H1 (cell line): ENCODE data around the gene SUMF1. TPM values are rescaled to one million over a fixed set of nuclear protein-coding genes. Genes with fewer than 3 reads are reported as not detected.

Experiments used
- CTCF ChIA-PET: fragments of 300-600 bp; sonication (Branson Sonifier 250); formaldehyde crosslinking; loops from one replicate; lab custom pipeline; 2021; ENCODE audit not compliant: partially characterized antibody; lab: Charles Lee
- POLR2A ChIA-PET: fragments of 300-600 bp; sonication (Branson Sonifier 250); formaldehyde crosslinking; loops from one replicate; lab custom pipeline; 2021; ENCODE audit warnings: inconsistent platforms; ENCODE audit not compliant: partially characterized antibody; lab: Charles Lee
- DNase-seq, 2 experiments: peaks; one replicate each; pipeline versions ENCODE4 v3.0.0 to v3.0.0-alpha.2; 2010 to 2022; ENCODE audit warnings: low spot score in 2 of 2, low read depth in 1 of 2, mixed read lengths in 1 of 2
- FAIRE-seq: peaks from 2 replicates; lab custom pipeline; 2011; peaks lifted over from hg19 to GRCh38; lab: Jason Lieb, UNC
- H2AFZ ChIP-seq: 2 replicates; pipeline ENCODE4 v1.8.1; 2012; ENCODE audit warnings: low read length, inconsistent platforms
- H2AK5ac ChIP-seq: 2 replicates; pipeline ENCODE4 v1.6.1; 2013; ENCODE audit warnings: low read depth, low read length
- H2BK120ac ChIP-seq: replicated peaks from 2 replicates; pipeline ENCODE3; 2013; ENCODE audit warnings: low read depth, low read length, inconsistent platforms
- H2BK12ac ChIP-seq: 2 replicates; pipeline ENCODE4 v1.6.1; 2013; ENCODE audit warnings: low read depth, low read length
- H2BK15ac ChIP-seq: 2 replicates; pipeline ENCODE4 v1.6.1; 2013; ENCODE audit warnings: low read length
- H2BK20ac ChIP-seq: 2 replicates; pipeline ENCODE4 v1.6.1; 2013; ENCODE audit warnings: low read length
- H2BK5ac ChIP-seq: 2 replicates; pipeline ENCODE4 v1.6.1; 2013; ENCODE audit warnings: low read depth, low read length
- H3K14ac ChIP-seq: 2 replicates; pipeline ENCODE4 v1.6.1; 2013; ENCODE audit warnings: inconsistent platforms; ENCODE audit not compliant: insufficient read length
- H3K18ac ChIP-seq: 2 replicates; pipeline ENCODE4 v1.6.1; 2013; ENCODE audit warnings: low read length; ENCODE audit errors: extremely low read depth
- H3K23ac ChIP-seq: 2 replicates; pipeline ENCODE4 v1.6.1; 2013; ENCODE audit warnings: inconsistent platforms; ENCODE audit not compliant: insufficient read length
- H3K23me2 ChIP-seq: 2 replicates; pipeline ENCODE4 v1.6.1; 2013; ENCODE audit warnings: low read depth, low read length
- H3K27ac ChIP-seq: 2 replicates; pipeline ENCODE4 v1.6.1; 2011; ENCODE audit warnings: low read depth, low read length, inconsistent platforms
- H3K27me3 ChIP-seq, 4 experiments: replicated peaks in 1 of 4; 1 replicate in 1 of 4; 2 replicates in 3 of 4; pipeline versions ENCODE4 v1.6.1 to v1.8.1; 2011 to 2013; ENCODE audit warnings: low read length in 3 of 4, mild to moderate bottlenecking in 3 of 4, inconsistent platforms in 2 of 4, mixed read lengths in 2 of 4, moderate library complexity in 1 of 4; ENCODE audit not compliant: control insufficient read depth in 3 of 4, insufficient read depth in 3 of 4; ENCODE audit errors: extremely low read depth in 1 of 4
- H3K36me3 ChIP-seq, 4 experiments: 2 replicates each; pipeline versions ENCODE4 v1.6.1 to v1.8.1; 2011 to 2013; ENCODE audit warnings: mild to moderate bottlenecking in 4 of 4, low read length in 3 of 4, moderate library complexity in 2 of 4, control low read depth in 1 of 4, inconsistent platforms in 1 of 4; ENCODE audit not compliant: insufficient read depth in 4 of 4, control insufficient read depth in 2 of 4
- H3K4ac ChIP-seq: replicated peaks from 2 replicates; pipeline ENCODE3; 2013; ENCODE audit warnings: low read length, low read depth, mixed read lengths, inconsistent platforms; ENCODE audit not compliant: insufficient read length
- H3K4me1 ChIP-seq, 4 experiments: replicated peaks in 1 of 4; 1 replicate in 1 of 4; 2 replicates in 3 of 4; pipeline versions ENCODE4 v1.6.1 to v1.8.1; 2011 to 2013; ENCODE audit warnings: low read length in 3 of 4, inconsistent platforms in 2 of 4, mixed read lengths in 1 of 4; ENCODE audit not compliant: insufficient read depth in 4 of 4, control insufficient read depth in 3 of 4
- H3K4me2 ChIP-seq, 2 experiments: 2 replicates each; pipeline versions ENCODE4 v1.6.1 to v1.8.1; 2011 to 2013; ENCODE audit warnings: low read depth in 2 of 2, low read length in 2 of 2, control low read depth in 1 of 2, inconsistent platforms in 1 of 2, mild to moderate bottlenecking in 1 of 2; ENCODE audit not compliant: insufficient read depth in 1 of 2
- H3K4me3 ChIP-seq, 4 experiments: fragments of 200-600, 300-600 bp in 1 of 4; sonication (generic), shearing (Covaris generic), sonication (Bioruptor Twin) in 1 of 4; 2 replicates each; pipeline versions ENCODE4 v1.5.1 to v1.8.1; 2011 to 2016; ENCODE audit warnings: low read length in 4 of 4, low read depth in 3 of 4, control low read depth in 2 of 4, inconsistent platforms in 2 of 4, mild to moderate bottlenecking in 2 of 4, mixed read lengths in 1 of 4, moderate library complexity in 1 of 4; ENCODE audit not compliant: insufficient read depth in 2 of 4; ENCODE audit errors: extremely low read depth in 1 of 4
- H3K56ac ChIP-seq: replicated peaks from 2 replicates; pipeline ENCODE3; 2013; ENCODE audit warnings: low read depth, mild to moderate bottlenecking, mixed read lengths, low read length, inconsistent platforms; ENCODE audit not compliant: insufficient read length
- H3K79me1 ChIP-seq: 2 replicates; pipeline ENCODE4 v1.6.1; 2013; ENCODE audit warnings: low read depth, low read length, control low read depth
- H3K79me2 ChIP-seq, 2 experiments: 2 replicates each; pipeline versions ENCODE4 v1.6.1 to v1.8.1; 2012 to 2013; ENCODE audit warnings: low read length in 2 of 2, mild to moderate bottlenecking in 2 of 2, inconsistent platforms in 1 of 2; ENCODE audit not compliant: insufficient read depth in 2 of 2, control insufficient read depth in 1 of 2
- H3K9ac ChIP-seq, 4 experiments: replicated peaks in 1 of 4; 1 replicate in 1 of 4; 2 replicates in 3 of 4; pipeline versions ENCODE4 v1.6.1 to v1.8.1; 2011 to 2013; ENCODE audit warnings: low read depth in 3 of 4, low read length in 3 of 4, control low read depth in 2 of 4, mild to moderate bottlenecking in 2 of 4, moderate library complexity in 2 of 4, inconsistent platforms in 1 of 4; ENCODE audit errors: extremely low read depth in 1 of 4
- H3K9me3 ChIP-seq, 2 experiments: 2 replicates each; pipeline versions ENCODE4 v1.6.1 to v1.8.1; 2012 to 2013; ENCODE audit warnings: mild to moderate bottlenecking in 2 of 2, moderate library complexity in 2 of 2, control low read depth in 1 of 2, inconsistent platforms in 1 of 2, low read depth in 1 of 2, low read length in 1 of 2, mixed read lengths in 1 of 2; ENCODE audit not compliant: insufficient read depth in 2 of 2
- H4K20me1 ChIP-seq, 2 experiments: replicated peaks in 1 of 2; 2 replicates each; pipeline versions ENCODE3 to v1.8.1; 2011 to 2013; ENCODE audit warnings: inconsistent platforms in 2 of 2, low read length in 2 of 2, mild to moderate bottlenecking in 1 of 2; ENCODE audit not compliant: insufficient read depth in 2 of 2, control insufficient read depth in 1 of 2
- H4K5ac ChIP-seq: 2 replicates; pipeline ENCODE4 v1.6.1; 2013; ENCODE audit warnings: low read length, low read depth, mixed read lengths, inconsistent platforms; ENCODE audit not compliant: insufficient read length
- H4K8ac ChIP-seq: 2 replicates; pipeline ENCODE4 v1.8.0; 2013; ENCODE audit warnings: mild to moderate bottlenecking, moderate library complexity, low read length, inconsistent platforms; ENCODE audit not compliant: insufficient read depth; ENCODE audit errors: extremely low read depth
- H4K91ac ChIP-seq: replicated peaks from 2 replicates; pipeline ENCODE3; 2013; ENCODE audit warnings: low read length, mixed read lengths, inconsistent platforms; ENCODE audit not compliant: insufficient read length
- CEBPB ChIP-seq: IDR thresholded peaks from 2 replicates; pipeline ENCODE4 v1.6.1; 2012; ENCODE audit warnings: low read depth, low read length
- CHD2 ChIP-seq: IDR thresholded peaks from 2 replicates; pipeline ENCODE4 v1.6.1; 2012; ENCODE audit warnings: low read length, improper control_type of control experiment
- CTBP2 ChIP-seq: IDR thresholded peaks from 2 replicates; pipeline ENCODE4 v1.7.0; 2011; ENCODE audit warnings: borderline replicate concordance, mild to moderate bottlenecking, moderate library complexity, mixed read lengths, low read length; ENCODE audit not compliant: insufficient read depth, insufficient read length
- GTF2F1 ChIP-seq: IDR thresholded peaks from 2 replicates; pipeline ENCODE4 v1.6.1; 2012; ENCODE audit warnings: low read depth, low read length, improper control_type of control experiment, borderline replicate concordance
- NANOG ChIP-seq: IDR thresholded peaks from 2 replicates; pipeline ENCODE4 v1.6.1; 2011; ENCODE audit warnings: low read length, low read depth, mild to moderate bottlenecking, inconsistent platforms; ENCODE audit not compliant: insufficient read depth, poor library complexity, severe bottlenecking
- WGBS, 2 experiments: shearing (Covaris generic) in 1 of 2; methylation state at CpG; one replicate each; pipeline versions ENCODE4 v1.1.6 to v1.1.7; 2013 to 2015; ENCODE audit warnings: low lambda C conversion rate in 2 of 2, mixed read lengths in 2 of 2, inconsistent platforms in 1 of 2, low coverage in 1 of 2, missing lambda C conversion rate in 1 of 2; ENCODE audit not compliant: insufficient replicate concordance in 2 of 2, insufficient coverage in 1 of 2, insufficient read length in 1 of 2; ENCODE audit errors: extremely low coverage in 1 of 2, missing lambda C conversion rate in 1 of 2; 5-methylcytosine and 5-hydroxymethylcytosine counted together
- polyA plus RNA-seq, 7 experiments: library from polyadenylated mRNA; depleted of rRNA in 3 of 7; stranded (reverse) in 5 of 7; unstranded in 2 of 7; fragments of >200 nt in 5 of 7; fragments of 200-250 nt in 2 of 7; gene quantifications; 1 replicate in 5 of 7; 2 replicates in 1 of 7; 4 replicates in 1 of 7; pipeline versions ENCODE4 v1.2.1 to v1.2.3, GENCODE V29; 2011 to 2013; ENCODE audit warnings: missing spikeins in 2 of 7, mixed read lengths in 2 of 7
- total RNA-seq: library from RNA; stranded (reverse); fragmentation: NEBNext Ultra II Directional; extraction: Animal tissue kit (Norgen Biotek cat#: 25700); gene quantifications from 2 replicates; pipeline ENCODE4 v1.2.1, GENCODE V29; 2021
- TF ChIP-seq, protein P1 (sequence below), 3 experiments: IDR thresholded peaks; 1 replicate in 2 of 3; 2 replicates in 1 of 3; pipeline versions ENCODE4 v1.5.1 to v1.6.1; 2011; ENCODE audit warnings: low read length in 3 of 3, mild to moderate bottlenecking in 3 of 3, inconsistent platforms in 2 of 3, low read depth in 1 of 3, moderate library complexity in 1 of 3; ENCODE audit not compliant: insufficient read depth in 1 of 3; ENCODE audit errors: control extremely low read depth in 1 of 3

Gene SUMF1
- total and polyA plus RNA-seq, 2 of the 8 experiments (the other 6 are each of a cell fraction or from before 2014, with no cell fraction given): 12.5 to 15.0 TPM

GRCh38 chr3:4413467-4413866 lies 53.6 kb downstream of the SUMF1 start:
- no peak overlapping the region for H3K23ac ChIP-seq
- H3K4ac ChIP-seq: no peak overlapping the region
- TF ChIP-seq NANOG (no peak), GTF2F1 (no peak), CHD2 (no peak), CEBPB (no peak), CTBP2 (no peak)
- TF ChIP-seq, protein P1, sequence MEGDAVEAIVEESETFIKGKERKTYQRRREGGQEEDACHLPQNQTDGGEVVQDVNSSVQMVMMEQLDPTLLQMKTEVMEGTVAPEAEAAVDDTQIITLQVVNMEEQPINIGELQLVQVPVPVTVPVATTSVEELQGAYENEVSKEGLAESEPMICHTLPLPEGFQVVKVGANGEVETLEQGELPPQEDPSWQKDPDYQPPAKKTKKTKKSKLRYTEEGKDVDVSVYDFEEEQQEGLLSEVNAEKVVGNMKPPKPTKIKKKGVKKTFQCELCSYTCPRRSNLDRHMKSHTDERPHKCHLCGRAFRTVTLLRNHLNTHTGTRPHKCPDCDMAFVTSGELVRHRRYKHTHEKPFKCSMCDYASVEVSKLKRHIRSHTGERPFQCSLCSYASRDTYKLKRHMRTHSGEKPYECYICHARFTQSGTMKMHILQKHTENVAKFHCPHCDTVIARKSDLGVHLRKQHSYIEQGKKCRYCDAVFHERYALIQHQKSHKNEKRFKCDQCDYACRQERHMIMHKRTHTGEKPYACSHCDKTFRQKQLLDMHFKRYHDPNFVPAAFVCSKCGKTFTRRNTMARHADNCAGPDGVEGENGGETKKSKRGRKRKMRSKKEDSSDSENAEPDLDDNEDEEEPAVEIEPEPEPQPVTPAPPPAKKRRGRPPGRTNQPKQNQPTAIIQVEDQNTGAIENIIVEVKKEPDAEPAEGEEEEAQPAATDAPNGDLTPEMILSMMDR (IDR thresholded peaks at IDR 0.05; ENCODE audit: control extremely low read depth in 1 of 3, insufficient read depth in 1 of 3, low read depth in 1 of 3, low read length in 3 of 3): no peak
- no peak overlapping the region for H2AFZ ChIP-seq
- no peaks in the 10 kb centered on the region for H3K27me3 ChIP-seq
- no peak overlapping the region for H2BK120ac ChIP-seq
- no peak overlapping the region for H2BK20ac ChIP-seq
- H4K20me1 ChIP-seq: no peaks in the 10 kb centered on the region
- no peaks in the 10 kb centered on the region for H3K9me3 ChIP-seq
- no peak overlapping the region for H3K27ac ChIP-seq
- H3K9ac ChIP-seq: no peak overlapping the region
- H3K79me2 ChIP-seq: no peaks in the 10 kb centered on the region
- H2BK5ac ChIP-seq: no peak overlapping the region
- no peaks in the 10 kb centered on the region for H3K23me2 ChIP-seq
- no peaks in the 10 kb centered on the region for H3K79me1 ChIP-seq
- H3K56ac ChIP-seq: no peak overlapping the region
- FAIRE-seq (no peak), DNase-seq (no peak)
- no peak overlapping the region for H3K4me3 ChIP-seq
- no peak overlapping the region for H4K8ac ChIP-seq
- WGBS, 2 experiments: 93% methylated on average over 1 of the region's 1 CpG; no CpG with 5 or more reads in 1 of the 2 experiments
- no peaks in the 10 kb centered on the region for H3K4me1 ChIP-seq
- peaks cover 0 to 10% (median 0%) of the 10 kb centered on the region in 4 experiments; a peak in 4 of 8 replicates for H3K36me3 ChIP-seq
- H3K18ac ChIP-seq: no peak overlapping the region
- no peak overlapping the region for H2BK15ac ChIP-seq
- H2BK12ac ChIP-seq: no peak overlapping the region
- ChIA-PET CTCF (interaction anchor here (0.9 kb wide), 1 partner anchor 9 kb away, joined by 3 read pairs; no protein-coding TSS in a partner anchor), POLR2A (no interaction called here)
- no peak overlapping the region for H4K5ac ChIP-seq
- H3K14ac ChIP-seq: no peak overlapping the region
- no peak overlapping the region for H4K91ac ChIP-seq
- no peak overlapping the region for H2AK5ac ChIP-seq
- H3K4me2 ChIP-seq: no peak overlapping the region
